Naive thymus-derived CD4-positive, alpha-beta T cell (primary cell): ENCODE measurements around the gene TBC1D3B. TPM values are rescaled to one million over a fixed set of nuclear protein-coding genes. Genes with fewer than 3 reads are reported as not detected.
"Not testable (repeated sequence)": the region's sequence is repeated elsewhere in the genome, so short reads cannot be mapped to it uniquely, and the experiment has no call there.

Experiments used
- ATAC-seq: fragments of 150-1000 bp; cut with Tn5 transposase; 2 replicates; pipeline ENCODE4 v1.10.0; 2021; ENCODE audit warnings: mild to moderate bottlenecking, moderate library complexity
- CTCF ChIA-PET: fragments of 350-600 bp; sonication (Branson Sonifier 250); formaldehyde crosslinking; loops from one replicate; lab custom pipeline; 2021; ENCODE audit warnings: antibody characterized with exemption; lab: Charles Lee
- POLR2A ChIA-PET: fragments of 350-600 bp; sonication (Branson Sonifier 250); formaldehyde crosslinking; loops from one replicate; lab custom pipeline; 2021; ENCODE audit warnings: antibody characterized with exemption, inconsistent platforms; lab: Charles Lee
- DNase-seq, 9 donors: peaks; one replicate each; pipeline versions ENCODE4 v3.0.0 to v3.0.0-alpha.2; 2020 to 2022; ENCODE audit warnings: mixed read lengths in 1 of 9
- H3K27ac ChIP-seq: one replicate; pipeline ENCODE4 v1.7.0; 2013; ENCODE audit warnings: mild to moderate bottlenecking, low read depth, low read length, moderate library complexity
- H3K27me3 ChIP-seq, 2 donors: one replicate each; pipeline ENCODE4 v1.7.0; 2013; ENCODE audit warnings: low read length in 2 of 2, mild to moderate bottlenecking in 2 of 2, moderate library complexity in 2 of 2; ENCODE audit not compliant: control insufficient read depth in 2 of 2, insufficient read depth in 2 of 2
- H3K36me3 ChIP-seq, 3 experiments: 1 replicate in 2 of 3; 2 replicates in 1 of 3; pipeline ENCODE4 v1.7.0; 2013; ENCODE audit warnings: low read length in 3 of 3, mild to moderate bottlenecking in 3 of 3, moderate library complexity in 1 of 3; ENCODE audit not compliant: insufficient read depth in 3 of 3, control insufficient read depth in 2 of 3
- H3K4me1 ChIP-seq, 2 donors: one replicate each; pipeline ENCODE4 v1.7.0; 2013; ENCODE audit warnings: low read length in 2 of 2, mild to moderate bottlenecking in 2 of 2, moderate library complexity in 1 of 2; ENCODE audit not compliant: control insufficient read depth in 2 of 2, insufficient read depth in 2 of 2
- H3K4me3 ChIP-seq: 2 replicates; pipeline ENCODE4 v1.7.0; 2013; ENCODE audit warnings: mild to moderate bottlenecking, low read length
- H3K9me3 ChIP-seq, 3 experiments: 1 replicate in 2 of 3; 2 replicates in 1 of 3; pipeline ENCODE4 v1.7.0; 2013; ENCODE audit warnings: low read length in 3 of 3; ENCODE audit not compliant: control insufficient read depth in 2 of 3
- H3K27ac Mint-ChIP-seq, 9 donors: one replicate each; pipeline ENCODE4 v1.8.0; 2020 to 2022; ENCODE audit warnings: mixed read lengths in 9 of 9, mild to moderate bottlenecking in 8 of 9, moderate library complexity in 5 of 9, inconsistent platforms in 2 of 9
- H3K27me3 Mint-ChIP-seq, 5 donors: one replicate each; pipeline ENCODE4 v1.8.0; 2021 to 2022; ENCODE audit warnings: mixed read lengths in 5 of 5, mild to moderate bottlenecking in 1 of 5
- H3K36me3 Mint-ChIP-seq, 5 donors: one replicate each; pipeline ENCODE4 v1.8.0; 2020 to 2022; ENCODE audit warnings: mixed read lengths in 5 of 5, mild to moderate bottlenecking in 3 of 5, inconsistent platforms in 1 of 5
- H3K4me1 Mint-ChIP-seq, 7 donors: one replicate each; pipeline ENCODE4 v1.8.0; 2020 to 2022; ENCODE audit warnings: mixed read lengths in 7 of 7, mild to moderate bottlenecking in 3 of 7, inconsistent platforms in 1 of 7
- H3K4me3 Mint-ChIP-seq, 10 donors: one replicate each; pipeline ENCODE4 v1.8.0; 2020 to 2022; ENCODE audit warnings: mild to moderate bottlenecking in 10 of 10, mixed read lengths in 10 of 10, moderate library complexity in 6 of 10, inconsistent platforms in 2 of 10
- H3K9me3 Mint-ChIP-seq, 11 donors: one replicate each; pipeline ENCODE4 v1.8.0; 2020 to 2022; ENCODE audit warnings: mixed read lengths in 11 of 11, mild to moderate bottlenecking in 4 of 11, inconsistent platforms in 1 of 11, moderate library complexity in 1 of 11
- intact Hi-C, 2 donors: fragments of 100-400 bp; cut with micrococcal nuclease; formaldehyde crosslinking; loops; one replicate each; pipeline ENCODE4 v1.15.1; 2023
- polyA plus RNA-seq, 2 donors: library from polyadenylated mRNA; unstranded; fragments of 300-500 nt; fragmentation: Illumina TruSeq; gene quantifications; one replicate each; pipeline ENCODE4 v1.2.3, GENCODE V29; 2021
- total RNA-seq, 6 experiments: library from RNA in 5 of 6; stranded (reverse) in 5 of 6; gene quantifications; 1 replicate in 5 of 6; 2 replicates in 1 of 6; pipeline ENCODE4 v1.2.3 and lab custom pipeline; 2021 to 2026

The TBC1D3B gene
- total and polyA plus RNA-seq, 7 experiments from 2014 or later: 4.0 to 13.3 (median 9.7) TPM; not detected in 2

DNA sequence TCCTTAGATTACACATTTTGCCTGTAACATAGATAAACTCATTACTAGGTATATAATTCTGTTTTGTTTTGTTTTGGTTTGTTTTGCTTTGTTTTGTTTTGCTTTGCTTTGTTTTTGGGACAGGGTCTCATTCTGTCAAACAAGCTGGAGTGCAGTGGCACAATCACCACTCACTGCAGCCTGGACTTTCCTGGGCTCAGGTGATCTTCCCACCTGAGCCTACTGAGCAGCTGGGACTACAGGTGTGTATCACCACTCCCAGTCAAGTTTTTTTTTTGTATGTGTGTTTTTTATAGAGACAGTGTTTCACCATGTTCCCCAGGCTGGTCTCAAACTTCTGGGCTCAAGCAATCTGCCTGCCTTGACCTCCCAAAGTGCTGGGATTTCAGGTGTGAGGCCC is 33.1 kb upstream of the TBC1D3B start:
- Mint-ChIP-seq H3K27ac (no peak overlapping the region), H3K36me3 (no peaks in the 10 kb centered on the region), H3K4me3 (no peak overlapping the region), H3K27me3 (peaks cover 17 to 51% (median 29%) of the 10 kb centered on the region in 5 donors), H3K9me3 (no peaks in the 10 kb centered on the region), H3K4me1 (peaks cover 0 to 23% (median 0%) of the 10 kb centered on the region in 7 donors)
- Histone ChIP-seq H3K9me3 (no peaks in the 10 kb centered on the region), H3K27me3 (no peaks in the 10 kb centered on the region), H3K27ac (no peak overlapping the region), H3K4me3 (no peak overlapping the region), H3K4me1 (peaks cover 0 to 49% of the 10 kb centered on the region in 2 donors), H3K36me3 (no peaks in the 10 kb centered on the region)
- no peak for ATAC-seq
- ChIA-PET CTCF (no interaction called here), POLR2A (no interaction called here)
- DNase-seq: no peak
- intact Hi-C loops: no loop called here

DNA sequence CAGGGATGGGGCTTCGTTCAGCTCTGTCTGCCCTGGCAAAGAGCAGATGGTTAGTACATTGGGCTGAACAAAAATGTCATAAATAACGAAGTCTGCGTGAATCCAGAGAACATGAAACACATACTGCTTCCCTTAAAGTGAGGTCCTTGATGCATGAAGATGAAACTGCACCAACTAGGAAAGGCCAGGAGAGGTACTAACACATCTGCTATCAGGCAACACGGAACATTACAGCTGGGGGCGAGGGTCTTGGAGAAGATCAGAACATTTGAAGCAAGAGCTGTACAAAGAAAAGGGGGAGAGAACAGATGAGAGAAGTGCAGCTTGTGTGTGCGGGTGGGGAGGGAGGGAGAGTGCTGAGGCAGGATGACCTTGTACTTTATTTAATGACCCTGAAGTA is 30.9 kb upstream of the TBC1D3B start:
- H3K4me1 Mint-ChIP-seq: peaks cover 0 to 25% (median 4%) of the 10 kb centered on the region in 7 donors
- peaks cover 16 to 36% (median 26%) of the 10 kb centered on the region in 5 donors for H3K27me3 Mint-ChIP-seq

DNA sequence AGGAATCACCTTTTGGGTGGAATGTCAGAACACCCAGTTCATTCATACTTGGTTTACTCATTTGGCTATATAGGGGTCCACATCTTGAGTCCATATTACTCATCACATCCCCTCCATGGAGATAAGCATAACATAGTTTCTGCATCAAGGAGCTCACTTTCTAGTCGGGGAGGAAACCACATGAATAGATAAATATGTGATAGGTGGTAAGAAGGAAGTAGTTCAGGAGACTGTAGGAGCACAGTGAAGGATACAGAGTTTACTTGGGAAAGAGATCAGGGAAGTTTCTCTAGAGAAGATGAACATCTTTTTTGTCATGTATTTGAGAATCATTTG is 30.0 kb upstream of the TBC1D3B start:
- CTCF ChIA-PET, H3K36me3 Mint-ChIP-seq, DNase-seq, POLR2A ChIA-PET, H3K36me3 ChIP-seq, H3K9me3 Mint-ChIP-seq, H3K27me3 ChIP-seq, H3K27ac ChIP-seq, intact Hi-C loops, H3K27ac Mint-ChIP-seq, H3K4me3 Mint-ChIP-seq, ATAC-seq, H3K9me3 ChIP-seq, H3K4me3 ChIP-seq: not testable (repeated sequence)
- peaks cover 0 to 47% of the 10 kb centered on the region in 2 donors for H3K4me1 ChIP-seq
- peaks cover 16 to 28% (median 21%) of the 10 kb centered on the region in 5 donors for H3K27me3 Mint-ChIP-seq
- H3K4me1 Mint-ChIP-seq: peaks cover 0 to 27% (median 4%) of the 10 kb centered on the region in 7 donors

More for the DNA sequence above, 30.9 kb upstream of the TBC1D3B start:
- H3K4me3 ChIP-seq, H3K27ac ChIP-seq, DNase-seq, H3K4me3 Mint-ChIP-seq, H3K27ac Mint-ChIP-seq, intact Hi-C loops, POLR2A ChIA-PET, CTCF ChIA-PET, H3K36me3 Mint-ChIP-seq, H3K9me3 ChIP-seq, H3K36me3 ChIP-seq, H3K27me3 ChIP-seq, H3K9me3 Mint-ChIP-seq, ATAC-seq: not testable (repeated sequence)
- H3K4me1 ChIP-seq: peaks cover 0 to 45% of the 10 kb centered on the region in 2 donors

DNA sequence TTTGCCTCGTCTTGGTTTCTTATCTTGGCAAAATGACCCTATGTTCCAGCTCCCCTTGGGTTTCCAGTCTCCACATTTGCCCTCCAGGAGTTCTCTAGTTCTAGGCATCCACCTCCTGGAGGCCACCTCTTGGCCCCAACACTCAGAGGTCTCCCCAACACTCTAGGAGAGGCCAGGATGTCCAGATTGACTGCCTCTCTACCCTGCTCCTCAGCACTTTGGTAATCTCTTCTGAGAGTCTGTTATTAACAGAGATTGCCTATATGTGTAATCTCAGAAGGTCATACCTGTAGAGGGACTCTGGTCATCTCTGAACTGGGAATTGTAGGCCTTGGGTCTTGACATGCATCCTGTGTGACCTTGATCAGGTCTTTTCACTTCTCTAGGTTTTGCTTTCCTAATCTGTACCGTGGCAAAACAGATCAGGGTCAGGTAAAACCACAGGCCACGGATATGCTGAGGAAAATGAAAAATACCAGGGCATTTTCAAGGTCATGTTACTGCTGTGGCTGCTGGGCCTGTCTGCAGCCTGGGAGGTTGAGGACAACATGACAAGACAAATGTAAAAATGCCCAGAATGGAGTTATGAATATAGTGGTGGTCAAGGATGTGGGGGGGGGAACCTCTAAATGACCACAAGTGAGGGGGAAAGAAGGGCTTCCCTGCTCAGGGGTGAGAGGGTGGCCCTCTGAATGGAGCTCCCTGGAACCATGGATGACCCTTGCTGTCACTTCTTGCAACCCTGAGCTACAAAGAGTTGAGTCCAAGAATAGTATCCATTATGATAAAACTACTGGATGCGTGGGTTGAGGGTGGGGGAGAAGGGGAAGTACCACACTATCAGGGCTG is 29.4 kb upstream of the TBC1D3B start:
- H3K9me3 Mint-ChIP-seq: peaks cover 0 to 2% (median 0%) of the 10 kb centered on the region in 11 donors
- CTCF ChIA-PET: no interaction called here
- peaks cover 0 to 25% (median 4%) of the 10 kb centered on the region in 7 donors for H3K4me1 Mint-ChIP-seq
- POLR2A ChIA-PET: no interaction called here
- H3K4me3 Mint-ChIP-seq: no peak overlapping the region
- no peaks in the 10 kb centered on the region for H3K36me3 Mint-ChIP-seq
- peaks cover 16 to 30% (median 21%) of the 10 kb centered on the region in 5 donors for H3K27me3 Mint-ChIP-seq
- intact Hi-C loops: no loop called here
- no peak overlapping the region for H3K27ac Mint-ChIP-seq
- DNase-seq: no peak
- Histone ChIP-seq H3K4me3 (no peak overlapping the region), H3K27me3 (no peaks in the 10 kb centered on the region), H3K27ac (no peak overlapping the region), H3K36me3 (no peaks in the 10 kb centered on the region), H3K4me1 (peaks cover 0 to 47% of the 10 kb centered on the region in 2 donors), H3K9me3 (no peaks in the 10 kb centered on the region)
- no peak for ATAC-seq

DNA sequence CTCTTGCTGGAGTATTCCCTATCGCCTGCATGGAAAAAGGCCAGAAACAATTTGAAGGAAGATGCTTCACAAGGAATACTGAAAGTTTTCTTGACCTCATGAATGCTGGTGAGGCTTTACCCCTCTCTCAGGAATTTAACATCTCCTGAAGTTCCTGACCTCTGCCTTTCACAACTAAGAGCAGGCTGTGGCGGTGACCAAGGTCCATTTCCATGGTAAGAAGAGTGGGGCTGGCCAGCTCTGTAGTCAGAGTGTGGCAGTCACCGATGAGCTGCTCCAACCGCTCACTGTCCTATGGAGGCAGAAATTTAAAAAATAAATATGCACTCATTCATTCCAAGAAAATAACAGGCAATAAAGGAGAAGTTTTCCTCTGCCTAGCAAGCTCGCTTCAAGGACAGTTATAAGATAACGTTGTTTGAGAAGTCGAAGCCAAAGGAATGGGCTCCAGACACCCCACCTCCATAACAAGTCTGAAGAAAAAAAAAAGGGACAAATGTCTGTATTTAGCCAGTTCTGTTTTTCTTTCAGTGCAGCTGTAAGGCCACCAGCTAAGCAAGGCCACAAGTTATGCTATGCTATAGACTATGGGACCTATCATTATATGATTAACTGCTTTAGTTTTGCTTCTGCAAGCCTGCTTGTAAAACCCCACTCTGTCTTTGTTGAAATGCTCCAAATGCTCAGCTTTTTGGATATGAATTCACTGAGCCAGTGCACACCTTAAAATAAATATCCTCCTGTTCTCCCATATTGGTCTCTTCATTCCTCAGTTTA is 28.5 kb upstream of the TBC1D3B start:
- ATAC-seq: no peak
- no peaks in the 10 kb centered on the region for H3K27me3 ChIP-seq
- peaks cover 0 to 21% (median 4%) of the 10 kb centered on the region in 7 donors for H3K4me1 Mint-ChIP-seq
- no peak overlapping the region for H3K27ac ChIP-seq
- peaks cover 0 to 2% (median 0%) of the 10 kb centered on the region in 11 donors for H3K9me3 Mint-ChIP-seq
- no peaks in the 10 kb centered on the region for H3K36me3 ChIP-seq
- CTCF ChIA-PET: no interaction called here
- H3K36me3 Mint-ChIP-seq: no peaks in the 10 kb centered on the region
- peaks cover 19 to 31% (median 20%) of the 10 kb centered on the region in 5 donors for H3K27me3 Mint-ChIP-seq
- no peaks in the 10 kb centered on the region for H3K9me3 ChIP-seq
- no peak overlapping the region for H3K4me3 Mint-ChIP-seq
- POLR2A ChIA-PET: no interaction called here
- peaks cover 0 to 41% of the 10 kb centered on the region in 2 donors for H3K4me1 ChIP-seq
- no peak overlapping the region for H3K27ac Mint-ChIP-seq
- no peak overlapping the region for H3K4me3 ChIP-seq
- intact Hi-C loops: no loop called here
- DNase-seq: no peak

DNA sequence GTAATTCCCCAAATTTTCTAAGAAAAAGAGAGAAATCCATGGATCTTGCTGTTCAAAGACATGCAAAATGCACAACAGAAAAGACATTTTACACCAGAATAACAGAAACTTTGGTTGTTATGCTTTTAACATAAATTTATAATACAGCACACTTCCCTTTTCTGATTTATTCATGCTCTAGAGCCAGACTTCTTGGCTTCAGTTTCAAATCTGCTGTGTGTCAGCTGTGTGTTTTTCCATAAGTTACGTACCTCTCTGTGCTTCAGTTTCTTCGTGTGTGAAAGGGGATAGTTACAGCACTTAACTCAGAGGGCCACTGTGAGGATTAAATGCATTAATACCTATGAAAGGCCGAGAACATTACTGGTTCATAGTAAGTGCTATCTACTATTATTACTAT is 26.9 kb upstream of the TBC1D3B start:
- H3K4me3 ChIP-seq: no peak overlapping the region
- H3K27me3 ChIP-seq: no peaks in the 10 kb centered on the region
- H3K9me3 ChIP-seq: no peaks in the 10 kb centered on the region
- ATAC-seq: no peak
- H3K36me3 ChIP-seq: no peaks in the 10 kb centered on the region
- ChIA-PET POLR2A (no interaction called here), CTCF (no interaction called here)
- intact Hi-C loops: no loop called here
- H3K4me1 ChIP-seq: peaks cover 0 to 46% of the 10 kb centered on the region in 2 donors
- no peak overlapping the region for H3K4me3 Mint-ChIP-seq
- peaks cover 20 to 36% (median 23%) of the 10 kb centered on the region in 5 donors for H3K27me3 Mint-ChIP-seq
- no peak overlapping the region for H3K27ac Mint-ChIP-seq
- no peak overlapping the region for H3K27ac ChIP-seq
- DNase-seq: no peak
- H3K36me3 Mint-ChIP-seq: no peaks in the 10 kb centered on the region
- peaks cover 0 to 2% (median 0%) of the 10 kb centered on the region in 11 donors for H3K9me3 Mint-ChIP-seq
- H3K4me1 Mint-ChIP-seq: peaks cover 0 to 28% (median 4%) of the 10 kb centered on the region in 7 donors
